HG02885 (cell line): ENCODE data around the gene TMPRSS5.
"Not testable (repeated sequence)": the region's sequence is repeated elsewhere in the genome, so short reads cannot be mapped to it uniquely, and the experiment has no call there.

Source experiments
- ATAC-seq: cut with Tn5 transposase; IDR thresholded peaks from one replicate; pipeline ENCODE4 v1.9.1; 2021; ENCODE audit warnings: mild to moderate bottlenecking; ENCODE audit not compliant: unreplicated experiment, poor library complexity

TMPRSS5 gene

DNA sequence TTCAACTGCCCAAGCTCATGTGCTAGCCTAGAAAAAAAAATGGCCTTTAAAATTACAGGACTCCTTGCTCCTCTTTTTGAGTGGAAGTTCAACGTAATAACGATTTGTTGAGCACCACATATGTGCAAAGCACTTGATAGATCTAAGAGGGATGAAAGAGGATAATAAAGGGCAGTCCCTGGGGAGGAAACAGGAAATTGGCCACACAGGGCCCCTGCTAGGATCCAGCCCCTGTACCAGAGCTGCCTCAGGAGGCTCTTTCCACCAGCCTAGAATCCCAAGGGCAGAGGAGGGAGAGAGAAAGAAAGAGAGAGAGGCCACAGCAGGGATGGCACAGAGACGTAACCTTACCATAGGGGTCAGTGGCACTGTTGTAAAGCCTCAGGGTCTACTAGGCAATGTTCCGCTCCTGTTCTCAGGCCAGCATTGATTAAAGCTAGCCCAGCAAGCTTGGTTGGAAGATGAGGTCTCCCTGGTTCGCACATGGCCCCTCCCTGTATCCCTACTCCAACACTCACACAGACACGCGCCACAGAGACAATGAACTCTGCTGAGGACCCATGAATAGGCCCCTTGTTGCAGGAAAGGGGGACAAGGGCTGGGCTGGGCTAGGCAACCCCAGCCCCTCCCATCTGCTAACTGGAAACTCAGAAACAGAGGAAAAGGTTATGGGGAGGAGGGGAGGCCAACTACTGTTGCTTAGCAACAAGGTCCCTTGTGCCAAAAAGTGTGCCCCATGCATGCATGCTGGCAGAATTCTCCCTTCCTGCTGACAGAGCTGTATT is at the start of gene TMPRSS5:
TMPRSS5 (minus strand) TSS at position 438 of the 785 bp plus-strand sequence; CDS start at position 354, 84 bp downstream.
- ATAC-seq: no peak

GRCh38 chr11:113752932-113753331 is 46.8 kb upstream of the TMPRSS5 start:
- no peak for ATAC-seq

DNA sequence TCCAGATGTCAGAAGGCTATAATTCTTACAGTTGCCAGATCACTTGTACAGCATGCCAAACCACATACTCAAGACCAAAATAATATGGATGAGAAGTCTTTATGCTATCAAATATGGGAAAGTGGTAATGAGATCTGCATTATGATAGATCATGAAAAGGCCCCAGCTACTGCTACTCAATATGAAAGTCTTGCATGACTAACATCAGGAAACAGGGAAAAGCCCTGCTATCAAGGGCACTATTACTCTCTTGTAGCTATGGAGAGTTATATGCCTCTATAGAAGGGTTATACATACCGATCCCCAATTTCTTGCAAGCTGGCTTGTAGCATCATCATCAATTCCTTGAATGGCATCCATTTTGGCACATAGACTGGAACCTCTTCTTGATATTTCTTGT is 30.2 kb upstream of the TMPRSS5 start:
- ATAC-seq: no peak

DNA sequence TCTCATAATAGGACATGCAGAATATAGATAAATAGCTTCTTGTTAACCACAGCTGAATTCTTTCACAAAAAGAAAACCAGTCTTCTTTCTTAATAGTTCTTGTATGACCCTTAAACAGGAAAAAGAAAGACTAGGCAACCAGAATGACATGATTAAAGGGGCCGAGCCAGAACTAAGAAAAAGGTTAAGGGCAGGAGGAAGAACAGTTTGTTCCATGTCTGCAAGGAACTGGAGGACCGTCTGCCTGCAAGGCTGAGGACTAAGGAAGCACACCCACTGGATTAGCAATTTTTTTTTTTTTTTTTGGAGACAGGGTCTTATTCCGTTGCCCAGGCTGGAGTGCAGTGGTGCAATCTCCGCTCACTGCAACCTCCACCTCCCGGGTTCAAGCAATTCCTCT is 26.0 kb upstream of the TMPRSS5 start:
- no peak for ATAC-seq

DNA sequence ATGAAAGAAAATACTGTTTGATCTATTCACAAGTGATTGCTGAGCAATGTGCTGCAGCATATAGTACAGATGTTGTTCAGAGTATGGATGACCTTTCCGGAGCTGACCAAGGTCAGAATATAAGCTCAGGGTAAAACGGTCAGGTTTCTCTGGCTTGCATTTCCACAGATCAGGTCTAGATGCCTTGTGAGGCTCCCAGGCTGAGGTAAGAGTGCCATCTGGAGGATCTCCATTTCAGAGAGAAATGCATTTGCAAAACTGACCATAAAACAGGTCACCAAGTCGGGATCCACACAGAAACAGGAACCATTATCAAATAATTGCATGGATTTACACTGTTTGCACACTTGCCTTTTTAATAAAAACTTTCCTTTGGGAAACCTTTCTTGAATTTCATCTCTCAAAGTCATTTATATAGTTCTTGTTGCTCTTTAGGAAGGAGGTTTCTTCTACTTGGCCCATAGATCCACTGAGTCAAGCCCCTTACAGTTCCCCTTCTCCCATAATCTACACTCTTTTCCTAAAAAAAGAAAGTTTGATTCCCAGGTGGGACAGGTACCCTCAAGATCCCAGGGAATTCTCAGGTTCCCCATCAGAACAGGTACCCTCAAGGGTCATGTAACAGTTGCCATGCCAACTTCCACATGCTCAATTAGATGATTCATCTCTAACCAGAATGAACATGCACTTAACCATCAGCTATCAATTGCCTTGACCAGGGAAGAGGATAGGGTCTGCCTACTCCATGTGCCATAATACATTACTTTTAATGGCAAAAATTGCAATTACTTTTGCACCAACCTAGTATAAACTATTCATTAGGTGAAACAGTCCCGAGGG is 25.0 kb upstream of the TMPRSS5 start:
- ATAC-seq: no peak

- no peak for ATAC-seq
Measured at GRCh38 chr11:113729456-113729855, 23.3 kb upstream of the TMPRSS5 start.

DNA sequence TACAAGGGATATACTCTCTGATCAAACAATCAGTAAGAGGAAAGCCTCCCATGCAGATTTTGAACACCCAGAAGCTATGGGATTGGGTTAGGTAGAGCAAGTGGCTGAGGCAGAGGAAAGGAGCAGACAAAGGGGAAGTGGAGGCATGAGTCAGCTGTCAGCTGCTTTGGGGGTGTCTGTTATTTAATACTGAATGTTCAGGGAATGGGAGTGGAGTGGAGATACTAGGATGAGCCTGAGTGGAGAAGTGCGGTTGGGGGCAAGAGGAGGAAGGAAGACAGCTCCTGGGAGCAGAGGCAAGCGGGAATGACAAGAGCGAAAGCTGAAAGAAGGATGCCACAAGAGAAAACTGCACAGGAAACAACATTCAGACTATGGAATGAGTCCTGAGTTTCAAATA is 22.7 kb upstream of the TMPRSS5 start:
- no peak for ATAC-seq

DNA sequence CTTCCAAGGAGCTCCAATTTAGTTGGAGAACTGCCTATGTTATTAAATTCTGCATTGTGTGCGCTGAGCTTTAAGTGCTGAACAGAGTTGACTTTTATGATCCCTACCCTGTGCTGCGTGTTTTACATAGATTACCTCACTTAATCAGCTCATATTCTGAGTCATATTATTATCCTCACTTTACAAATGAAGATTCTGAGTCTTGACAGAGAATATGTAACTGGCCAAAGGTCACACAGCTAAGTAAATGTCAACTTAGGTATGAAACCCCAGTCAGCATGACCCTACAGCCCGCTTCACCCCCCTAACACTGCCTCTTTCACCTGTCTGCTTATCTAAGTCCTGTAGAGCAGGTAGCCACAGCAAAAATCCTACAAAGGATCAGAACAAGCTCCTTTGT is 19.8 kb upstream of the TMPRSS5 start:
- no peak for ATAC-seq

GRCh38 chr11:113725407-113725806 is 19.3 kb upstream of the TMPRSS5 start:
- no peak for ATAC-seq

DNA sequence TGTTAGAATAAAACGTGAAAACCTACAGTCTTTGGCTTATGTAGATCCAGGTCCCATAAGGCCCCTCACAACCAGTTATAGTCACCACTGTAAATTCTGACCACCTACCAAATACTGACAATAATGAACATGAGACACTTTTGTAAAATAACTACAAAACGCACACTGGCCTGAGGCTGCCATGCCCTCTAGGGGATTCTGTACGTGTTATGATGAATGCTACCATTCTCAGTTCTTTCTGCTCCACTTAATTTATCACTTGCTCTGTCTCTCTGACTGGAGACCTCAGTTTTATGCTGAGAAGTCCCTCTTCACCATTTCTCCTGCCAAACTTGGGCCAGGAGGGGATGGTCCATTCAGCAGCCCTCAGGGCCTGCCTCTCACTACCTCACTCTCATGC is 18.7 kb upstream of the TMPRSS5 start:
- ATAC-seq: no peak

- ATAC-seq: no peak
Measured at GRCh38 chr11:113723787-113724186, 17.7 kb upstream of the TMPRSS5 start.

DNA sequence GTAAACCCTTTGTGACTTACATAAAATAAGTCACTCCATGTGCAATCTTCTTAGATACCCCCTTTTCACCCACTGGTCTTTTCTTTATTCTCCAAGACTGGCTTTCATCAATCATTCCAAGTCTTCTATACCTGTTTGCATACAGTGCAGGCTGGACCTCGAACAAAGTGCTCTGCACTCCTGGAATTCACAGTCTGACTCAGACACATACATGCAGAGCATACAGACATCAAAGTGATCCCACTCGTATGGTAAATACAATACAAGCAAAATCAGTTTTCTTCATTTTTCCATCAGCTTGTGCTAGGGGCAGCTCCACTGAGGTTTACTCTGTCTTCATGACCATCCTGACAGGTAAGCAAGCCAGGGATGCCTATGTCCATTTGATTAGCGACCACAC is 16.8 kb upstream of the TMPRSS5 start:
- no peak for ATAC-seq

- no peak for ATAC-seq
Measured at GRCh38 chr11:113722221-113722620, 16.1 kb upstream of the TMPRSS5 start.

DNA sequence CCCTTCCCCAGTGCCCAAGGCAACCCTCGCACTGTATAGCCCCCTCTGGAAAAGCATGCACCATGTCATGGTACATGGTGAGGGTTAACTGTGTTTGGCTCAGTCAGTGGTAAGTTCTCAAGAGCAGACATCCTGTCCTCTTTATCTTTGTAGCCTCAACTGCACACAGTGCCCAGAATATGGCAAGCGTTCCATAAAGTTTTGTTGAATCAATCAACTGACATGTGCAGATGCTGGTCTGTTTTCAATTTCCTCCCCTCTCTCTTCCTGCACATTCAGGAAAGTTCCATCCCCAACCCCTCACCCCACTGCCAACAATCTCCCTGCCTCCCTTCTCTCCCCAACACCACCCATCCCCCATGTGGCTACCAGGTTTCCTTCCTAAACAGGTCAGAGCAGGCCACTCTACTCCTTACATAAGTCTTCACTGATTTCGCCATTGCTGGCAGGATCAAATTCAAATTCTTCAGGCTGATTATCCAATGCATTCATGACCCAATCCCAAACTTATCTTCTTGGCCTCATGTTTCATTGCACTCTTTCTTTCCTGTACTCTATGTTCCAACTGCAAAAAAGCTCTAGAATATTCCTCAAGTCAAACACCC is 15.5 kb upstream of the TMPRSS5 start:
- ATAC-seq: no peak

DNA sequence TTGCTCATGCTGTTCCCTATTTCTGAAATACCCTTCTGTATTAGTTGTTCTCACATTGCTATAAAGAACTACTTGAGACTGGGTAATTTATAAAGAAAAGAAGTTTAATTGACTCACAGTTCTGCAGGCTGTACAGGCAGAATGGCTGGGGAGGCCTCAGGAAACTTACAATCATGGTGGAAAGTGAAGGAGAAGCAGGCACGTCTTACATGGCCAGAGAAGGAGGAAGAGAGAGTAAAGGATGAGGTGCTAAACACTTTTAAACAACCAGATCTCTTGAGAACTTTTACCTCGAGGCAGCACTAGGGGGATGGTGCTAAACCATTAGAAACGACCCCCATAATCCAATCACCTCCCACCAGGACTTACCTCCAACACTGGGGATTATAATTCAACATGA is 14.4 kb upstream of the TMPRSS5 start:
- not testable (repeated sequence) for ATAC-seq

- ATAC-seq: no peak
Measured at GRCh38 chr11:113715882-113716625, 9.9 kb upstream of the TMPRSS5 start.

- no peak for ATAC-seq
Measured at GRCh38 chr11:113715273-113715672, 9.2 kb upstream of the TMPRSS5 start.

GRCh38 chr11:113710989-113711388 is 4.9 kb upstream of the TMPRSS5 start:
- ATAC-seq: no peak

- not testable (repeated sequence) for ATAC-seq
Measured at GRCh38 chr11:113703551-113703950, 2.6 kb downstream of the TMPRSS5 start.

DNA sequence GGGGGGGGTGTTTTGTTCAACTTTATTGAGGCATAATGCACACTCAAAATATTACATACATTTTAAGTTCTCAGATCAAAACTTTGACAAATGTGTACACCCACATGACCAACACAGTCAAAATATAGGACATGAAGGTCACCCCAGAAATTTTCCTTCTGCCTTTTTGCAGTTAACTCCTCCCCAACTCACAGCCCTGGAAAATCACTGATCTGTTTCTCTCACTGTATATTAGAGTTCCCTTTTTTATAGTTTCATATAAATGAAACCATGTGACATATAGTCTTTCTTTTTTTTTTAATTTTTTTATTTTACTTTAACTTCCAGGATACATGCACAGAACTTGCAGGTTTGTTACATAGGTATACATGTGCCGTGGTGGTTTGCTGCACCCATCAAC is 4.6 kb downstream of the TMPRSS5 start:
- ATAC-seq: no peak
